GM12891 (cell line): ENCODE data around the gene CNR2.

Experiments
- POLR2A ChIP-seq: IDR thresholded peaks from 2 replicates; pipeline ENCODE4 v1.6.1; 2011; ENCODE audit warnings: low read depth, low read length, control low read depth
- POLR2AphosphoS5 ChIP-seq: IDR thresholded peaks from 2 replicates; pipeline ENCODE4 v1.6.1; 2011; ENCODE audit warnings: low read depth, low read length, control low read depth
- TAF1 ChIP-seq: IDR thresholded peaks from 2 replicates; pipeline ENCODE4 v1.6.1; 2011; ENCODE audit warnings: low read depth, low read length, control low read depth

DNA sequence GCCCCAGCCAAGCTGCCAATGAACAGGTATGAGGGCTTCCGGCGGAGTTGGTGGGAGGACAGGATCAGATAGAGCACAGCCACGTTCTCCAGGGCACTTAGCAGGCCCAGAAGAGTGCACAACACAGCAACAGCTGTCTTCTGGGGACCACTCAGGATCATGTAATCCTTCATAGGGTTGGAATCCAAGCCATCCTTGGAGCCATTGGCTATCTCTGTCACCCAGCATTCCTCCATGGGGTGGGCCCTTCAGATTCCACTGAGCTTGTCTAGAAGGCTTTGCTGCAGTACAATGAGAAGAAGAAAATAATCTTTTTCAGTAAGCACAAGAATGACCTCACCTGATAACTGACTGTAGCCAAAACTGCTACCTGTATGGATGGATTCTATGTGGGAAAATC, 37.8 kb downstream of the CNR2 start:
- TF ChIP-seq POLR2AphosphoS5: no peak
- no peak for TF ChIP-seq POLR2A
- no peak for TF ChIP-seq TAF1
